Thoracic aorta (tissue), 2 donors: ENCODE measurements around the gene C1QC. TPM values are rescaled to one million over a fixed set of nuclear protein-coding genes. Genes with fewer than 3 reads are reported as not detected.

Source experiments
- ATAC-seq: fragments of 150-250 bp; one replicate; pipeline ENCODE4 v1.8.0; 2017; ENCODE audit warnings: low read depth; ENCODE audit not compliant: insufficient number of reproducible peaks, low FRiP score
- DNase-seq: peaks from one replicate; pipeline ENCODE4 v3.0.0-alpha.2; 2020; ENCODE audit warnings: low spot score
- H3K27ac ChIP-seq, 2 donors: fragments of 200-600 bp; sonication (generic); 1 replicate in 1 of 2; 2 replicates in 1 of 2; pipeline ENCODE4 v1.5.1; 2016; ENCODE audit warnings: mild to moderate bottlenecking in 2 of 2, moderate library complexity in 2 of 2
- H3K27me3 ChIP-seq: fragments of 200-600 bp; sonication (generic); replicated peaks from 2 replicates; pipeline ENCODE4 v1.6.0; 2016; ENCODE audit warnings: mild to moderate bottlenecking; ENCODE audit not compliant: insufficient read depth
- H3K36me3 ChIP-seq: fragments of 200-600 bp; sonication (generic); one replicate; pipeline ENCODE4 v1.5.1; 2016
- H3K4me1 ChIP-seq, 2 donors: fragments of 200-600 bp; sonication (generic); 1 replicate in 1 of 2; 2 replicates in 1 of 2; pipeline versions ENCODE4 v1.5.1 to v1.6.0; 2016; ENCODE audit warnings: low read depth in 2 of 2, mild to moderate bottlenecking in 1 of 2; ENCODE audit not compliant: control insufficient read depth in 1 of 2
- H3K4me3 ChIP-seq: fragments of 200-600 bp; sonication (generic); 2 replicates; pipeline ENCODE4 v1.5.1; 2016; ENCODE audit warnings: mild to moderate bottlenecking
- H3K9me3 ChIP-seq: fragments of 200-600 bp; sonication (generic); 2 replicates; pipeline ENCODE4 v1.5.1; 2016
- CTCF ChIP-seq: fragments of 200-600 bp; sonication (generic); IDR thresholded peaks from one replicate; pipeline ENCODE4 v1.5.1; 2019; ENCODE audit warnings: antibody characterized with exemption
- total RNA-seq, 2 donors: library from RNA; depleted of rRNA; stranded (reverse); fragments of >200 nt; gene quantifications; one replicate each; pipeline versions ENCODE4 v1.1.0 to v1.2.3, GENCODE V29; 2016

The C1QC gene
- total RNA-seq, 2 donors from 2014 or later, result 241 to 542 TPM

- Histone ChIP-seq H3K4me3 (no peak overlapping the region), H3K27ac (no peak overlapping the region), H3K27me3 (peaks cover 4% of the 10 kb centered on the region), H3K4me1 (no peaks in the 10 kb centered on the region), H3K9me3 (no peaks in the 10 kb centered on the region), H3K36me3 (no peaks in the 10 kb centered on the region)
- no peak for DNase-seq
- TF ChIP-seq CTCF, result no peak
- no peak for ATAC-seq
Measured at GRCh38 chr1:22680726-22681125, 37.3 kb downstream of the C1QC start.

- ATAC-seq, result no peak
- no peak for TF ChIP-seq CTCF
Measured at GRCh38 chr1:22681556-22682276, 38.3 kb downstream of the C1QC start.

GRCh38 chr1:22683547-22683946, 40.1 kb downstream of the C1QC start:
- H3K36me3 ChIP-seq, result no peaks in the 10 kb centered on the region
- ATAC-seq, result no peak
- H3K4me3 ChIP-seq, result no peak overlapping the region
- no peak for TF ChIP-seq CTCF
- no peaks in the 10 kb centered on the region for H3K9me3 ChIP-seq
- H3K27ac ChIP-seq, result no peak overlapping the region
- H3K27me3 ChIP-seq, result peaks cover 4% of the 10 kb centered on the region
- no peaks in the 10 kb centered on the region for H3K4me1 ChIP-seq
- DNase-seq, result no peak

More at GRCh38 chr1:22681556-22682276, 38.3 kb downstream of the C1QC start:
- DNase-seq, result no peak
- H3K36me3 ChIP-seq, result no peaks in the 10 kb centered on the region
- no peaks in the 10 kb centered on the region for H3K4me1 ChIP-seq
- H3K27me3 ChIP-seq, result peaks cover 4% of the 10 kb centered on the region
- H3K4me3 ChIP-seq, result no peak overlapping the region
- H3K27ac ChIP-seq, result no peak overlapping the region
- no peaks in the 10 kb centered on the region for H3K9me3 ChIP-seq

- ATAC-seq, result no peak
- no peak for DNase-seq
- TF ChIP-seq CTCF, result no peak
- Histone ChIP-seq H3K9me3 (no peaks in the 10 kb centered on the region), H3K36me3 (no peaks in the 10 kb centered on the region), H3K4me3 (no peak overlapping the region), H3K4me1 (no peaks in the 10 kb centered on the region), H3K27ac (no peak overlapping the region), H3K27me3 (peaks cover 4% of the 10 kb centered on the region)
Measured at GRCh38 chr1:22685591-22686059, 42.2 kb downstream of the C1QC start.

GRCh38 chr1:22687191-22687590, 43.8 kb downstream of the C1QC start:
- Histone ChIP-seq H3K4me1 (no peaks in the 10 kb centered on the region), H3K36me3 (no peaks in the 10 kb centered on the region), H3K27ac (no peak overlapping the region), H3K4me3 (no peak overlapping the region), H3K9me3 (no peaks in the 10 kb centered on the region), H3K27me3 (peaks cover 4% of the 10 kb centered on the region)
- ATAC-seq (no peak), DNase-seq (no peak)
- no peak for TF ChIP-seq CTCF
